CD4-positive, CD25-positive, alpha-beta regulatory T cell (primary cell): Measurements from ENCODE around the gene NUP62CL. TPM values are rescaled to one million over a fixed set of nuclear protein-coding genes. Genes with fewer than 3 reads are reported as not detected.
A peak's percentile ranks its signal among the peaks of the same experiment; 100 is the strongest.
"Not testable (repeated sequence)": the region's sequence is repeated elsewhere in the genome, so short reads cannot be mapped to it uniquely, and the experiment has no call there.

ENCODE experiments used
- ATAC-seq, 2 donors: fragments of 150-1000 bp; cut with Tn5 transposase; one replicate each; pipeline ENCODE4 v1.10.0; 2021; ENCODE audit warnings: low read depth in 2 of 2, moderate number of reproducible peaks in 2 of 2, moderate library complexity in 1 of 2
- DNase-seq, 3 donors: peaks; one replicate each; pipeline versions ENCODE4 v3.0.0 to v3.0.0-alpha.2; 2012 to 2022; ENCODE audit warnings: mixed read lengths in 1 of 3
- H3K27ac ChIP-seq: one replicate; pipeline ENCODE4 v1.7.0; 2013; ENCODE audit warnings: mild to moderate bottlenecking, low read length; ENCODE audit not compliant: insufficient read depth, poor library complexity, severe bottlenecking
- H3K27me3 ChIP-seq: one replicate; pipeline ENCODE4 v1.7.0; 2013; ENCODE audit warnings: low read length; ENCODE audit not compliant: control insufficient read depth, insufficient read depth
- H3K36me3 ChIP-seq: one replicate; pipeline ENCODE4 v1.7.0; 2013; ENCODE audit warnings: mild to moderate bottlenecking, low read length, moderate library complexity; ENCODE audit not compliant: control insufficient read depth, insufficient read depth
- H3K4me1 ChIP-seq: 2 replicates; pipeline ENCODE4 v1.7.0; 2013; ENCODE audit warnings: mild to moderate bottlenecking, low read length; ENCODE audit not compliant: insufficient read depth, control insufficient read depth, poor library complexity, severe bottlenecking
- H3K4me3 ChIP-seq: one replicate; pipeline ENCODE4 v1.7.0; 2013; ENCODE audit warnings: low read depth, mild to moderate bottlenecking, low read length, moderate library complexity
- H3K9me3 ChIP-seq, 2 experiments: 1 replicate in 1 of 2; 2 replicates in 1 of 2; pipeline ENCODE4 v1.7.0; 2013; ENCODE audit warnings: low read length in 2 of 2, mild to moderate bottlenecking in 1 of 2, moderate library complexity in 1 of 2; ENCODE audit not compliant: control insufficient read depth in 2 of 2
- H3K27ac Mint-ChIP-seq, 3 donors: one replicate each; pipeline ENCODE4 v1.8.0; 2020 to 2022; ENCODE audit warnings: mild to moderate bottlenecking in 3 of 3, mixed read lengths in 3 of 3, moderate library complexity in 2 of 3
- H3K27me3 Mint-ChIP-seq: one replicate; pipeline ENCODE4 v1.8.0; 2022; ENCODE audit warnings: mild to moderate bottlenecking, mixed read lengths
- H3K36me3 Mint-ChIP-seq: one replicate; pipeline ENCODE4 v1.8.0; 2020; ENCODE audit warnings: mixed read lengths
- H3K4me1 Mint-ChIP-seq, 4 donors: one replicate each; pipeline ENCODE4 v1.8.0; 2020 to 2022; ENCODE audit warnings: mixed read lengths in 4 of 4, mild to moderate bottlenecking in 1 of 4
- H3K4me3 Mint-ChIP-seq, 4 donors: one replicate each; pipeline ENCODE4 v1.8.0; 2020 to 2022; ENCODE audit warnings: mild to moderate bottlenecking in 4 of 4, mixed read lengths in 4 of 4, moderate library complexity in 3 of 4
- H3K9me3 Mint-ChIP-seq, 7 donors: one replicate each; pipeline ENCODE4 v1.8.0; 2020 to 2022; ENCODE audit warnings: mixed read lengths in 7 of 7, mild to moderate bottlenecking in 3 of 7, moderate library complexity in 2 of 7
- polyA plus RNA-seq, 4 donors: library from polyadenylated mRNA; unstranded; fragments of 300-500 nt; fragmentation: Illumina TruSeq; gene quantifications; one replicate each; pipeline ENCODE4 v1.2.3, GENCODE V29; 2021
- total RNA-seq: library from RNA; stranded (reverse); gene quantifications from one replicate; pipeline ENCODE4 v1.2.3, GENCODE V29; 2022

NUP62CL gene
- total and polyA plus RNA-seq, 5 donors from 2014 or later: 0.80 to 3.3 (median 1.6) TPM

- no peaks in the 10 kb centered on the region for H3K27me3 ChIP-seq
- Mint-ChIP-seq H3K27me3 (no peaks in the 10 kb centered on the region), H3K9me3 (no peaks in the 10 kb centered on the region), H3K27ac (peak overlapping the region in 1 of 3 donors; percentile 65), H3K4me1 (peaks cover 0 to 8% (median 1%) of the 10 kb centered on the region in 4 donors), H3K4me3 (peak overlapping the region in 3 of 4 donors; percentile 69 to 89 (median 88)), H3K36me3 (no peaks in the 10 kb centered on the region)
- peak overlapping the region; percentile 14 for H3K27ac ChIP-seq
- DNase-seq (no peak), ATAC-seq (no peak)
- no peaks in the 10 kb centered on the region for H3K9me3 ChIP-seq
- H3K4me3 ChIP-seq: peak overlapping the region; percentile 53
- H3K36me3 ChIP-seq: no peaks in the 10 kb centered on the region
- no peaks in the 10 kb centered on the region for H3K4me1 ChIP-seq
Observed at GRCh38 chrX:107206697-107207065, 448 bp upstream of the NUP62CL start.

- no peak overlapping the region for H3K4me3 Mint-ChIP-seq
- H3K4me3 ChIP-seq: no peak overlapping the region
- no peaks in the 10 kb centered on the region for H3K4me1 ChIP-seq
- no peak overlapping the region for H3K27ac ChIP-seq
- H3K9me3 ChIP-seq: no peaks in the 10 kb centered on the region
- H3K27ac Mint-ChIP-seq: no peak overlapping the region
- H3K9me3 Mint-ChIP-seq: no peaks in the 10 kb centered on the region
- no peaks in the 10 kb centered on the region for H3K36me3 ChIP-seq
- no peak for ATAC-seq
- H3K4me1 Mint-ChIP-seq: peaks cover 0 to 8% (median 1%) of the 10 kb centered on the region in 4 donors
- no peaks in the 10 kb centered on the region for H3K27me3 Mint-ChIP-seq
- no peaks in the 10 kb centered on the region for H3K36me3 Mint-ChIP-seq
- no peaks in the 10 kb centered on the region for H3K27me3 ChIP-seq
- no peak for DNase-seq
Observed at GRCh38 chrX:107204068-107204605, 2.1 kb downstream of the NUP62CL start.

- Histone ChIP-seq H3K27me3 (no peaks in the 10 kb centered on the region), H3K9me3 (no peaks in the 10 kb centered on the region), H3K4me1 (no peaks in the 10 kb centered on the region), H3K4me3 (no peak overlapping the region), H3K36me3 (no peaks in the 10 kb centered on the region), H3K27ac (no peak overlapping the region)
- Mint-ChIP-seq H3K27ac (no peak overlapping the region), H3K36me3 (no peaks in the 10 kb centered on the region), H3K4me3 (no peak overlapping the region), H3K4me1 (no peaks in the 10 kb centered on the region), H3K9me3 (no peaks in the 10 kb centered on the region), H3K27me3 (no peaks in the 10 kb centered on the region)
- ATAC-seq (no peak), DNase-seq (no peak)
Observed at GRCh38 chrX:107199491-107199890, 6.7 kb downstream of the NUP62CL start.

DNA sequence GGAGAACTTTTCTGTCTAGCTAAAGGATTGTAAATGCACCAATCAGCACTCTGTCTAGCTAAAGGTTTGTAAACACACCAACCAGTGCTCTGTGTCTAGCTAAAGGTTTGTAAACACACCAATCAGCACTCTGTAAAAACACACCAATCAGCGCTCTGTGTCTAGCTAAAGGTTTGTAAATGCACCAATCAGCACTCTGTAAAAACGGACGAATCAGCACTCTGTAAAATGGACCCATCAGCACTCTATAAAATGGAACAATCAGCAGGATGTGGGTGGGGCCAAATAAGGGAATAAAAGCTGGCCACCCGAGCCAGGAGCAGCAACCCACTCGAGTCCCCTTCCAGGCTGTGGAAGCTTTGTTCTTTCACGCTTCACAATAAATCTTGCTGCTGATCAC lies 8.2 kb downstream of the NUP62CL start:
- H3K36me3 ChIP-seq, H3K9me3 Mint-ChIP-seq, H3K9me3 ChIP-seq, H3K4me1 Mint-ChIP-seq, H3K27ac ChIP-seq, H3K27me3 Mint-ChIP-seq, ATAC-seq, H3K36me3 Mint-ChIP-seq, H3K4me3 ChIP-seq, H3K4me1 ChIP-seq, H3K27me3 ChIP-seq, H3K27ac Mint-ChIP-seq, H3K4me3 Mint-ChIP-seq, DNase-seq: not testable (repeated sequence)

DNA sequence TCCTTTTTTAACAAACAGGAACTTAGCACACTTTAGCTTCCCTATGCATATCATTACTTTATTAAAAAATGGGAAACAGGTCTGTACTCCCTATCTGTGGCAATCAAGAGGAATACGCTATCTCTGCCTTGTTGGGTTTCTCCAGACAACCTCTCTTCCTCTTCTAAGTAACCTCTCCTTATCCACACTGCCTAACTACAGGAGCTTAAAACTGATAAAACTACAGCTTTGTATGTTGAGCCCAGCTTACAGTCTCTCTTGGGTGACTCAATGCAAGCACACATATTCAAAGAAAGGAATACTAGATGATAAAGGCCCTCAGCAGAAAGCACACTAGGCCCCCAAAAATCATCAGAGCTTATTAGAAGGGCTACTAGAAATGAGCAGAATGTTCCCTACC lies 8.9 kb downstream of the NUP62CL start:
- Histone ChIP-seq H3K27me3 (no peaks in the 10 kb centered on the region), H3K27ac (no peak overlapping the region), H3K9me3 (no peaks in the 10 kb centered on the region), H3K4me3 (no peak overlapping the region), H3K36me3 (no peaks in the 10 kb centered on the region), H3K4me1 (no peaks in the 10 kb centered on the region)
- ATAC-seq: no peak
- H3K9me3 Mint-ChIP-seq: no peaks in the 10 kb centered on the region
- no peaks in the 10 kb centered on the region for H3K36me3 Mint-ChIP-seq
- H3K4me3 Mint-ChIP-seq: no peak overlapping the region
- no peaks in the 10 kb centered on the region for H3K4me1 Mint-ChIP-seq
- H3K27me3 Mint-ChIP-seq: no peaks in the 10 kb centered on the region
- DNase-seq: no peak
- no peak overlapping the region for H3K27ac Mint-ChIP-seq

GRCh38 chrX:107171369-107172102 lies 34.7 kb downstream of the NUP62CL start:
- H3K4me3 Mint-ChIP-seq: peak overlapping the region in 1 of 4 donors; percentile 81
- Histone ChIP-seq H3K36me3 (no peaks in the 10 kb centered on the region), H3K27me3 (no peaks in the 10 kb centered on the region), H3K4me3 (no peak overlapping the region), H3K4me1 (no peaks in the 10 kb centered on the region), H3K27ac (no peak overlapping the region), H3K9me3 (no peaks in the 10 kb centered on the region)
- no peak overlapping the region for H3K27ac Mint-ChIP-seq
- no peaks in the 10 kb centered on the region for H3K36me3 Mint-ChIP-seq
- H3K27me3 Mint-ChIP-seq: peaks cover 5% of the 10 kb centered on the region
- H3K9me3 Mint-ChIP-seq: peaks cover 0 to 3% (median 0%) of the 10 kb centered on the region in 7 donors
- no peak for ATAC-seq
- DNase-seq: no peak
- H3K4me1 Mint-ChIP-seq: no peaks in the 10 kb centered on the region

- Histone ChIP-seq H3K4me3 (no peak overlapping the region), H3K36me3 (no peaks in the 10 kb centered on the region), H3K4me1 (no peaks in the 10 kb centered on the region), H3K27ac (no peak overlapping the region), H3K9me3 (no peaks in the 10 kb centered on the region), H3K27me3 (no peaks in the 10 kb centered on the region)
- Mint-ChIP-seq H3K36me3 (no peaks in the 10 kb centered on the region), H3K4me3 (no peak overlapping the region), H3K27ac (no peak overlapping the region), H3K4me1 (peaks cover 0 to 4% (median 0%) of the 10 kb centered on the region in 4 donors), H3K27me3 (peaks cover 5% of the 10 kb centered on the region), H3K9me3 (peaks cover 0 to 3% (median 0%) of the 10 kb centered on the region in 7 donors)
- ATAC-seq (no peak), DNase-seq (no peak)
Observed at GRCh38 chrX:107168712-107169111, 37.5 kb downstream of the NUP62CL start.

DNA sequence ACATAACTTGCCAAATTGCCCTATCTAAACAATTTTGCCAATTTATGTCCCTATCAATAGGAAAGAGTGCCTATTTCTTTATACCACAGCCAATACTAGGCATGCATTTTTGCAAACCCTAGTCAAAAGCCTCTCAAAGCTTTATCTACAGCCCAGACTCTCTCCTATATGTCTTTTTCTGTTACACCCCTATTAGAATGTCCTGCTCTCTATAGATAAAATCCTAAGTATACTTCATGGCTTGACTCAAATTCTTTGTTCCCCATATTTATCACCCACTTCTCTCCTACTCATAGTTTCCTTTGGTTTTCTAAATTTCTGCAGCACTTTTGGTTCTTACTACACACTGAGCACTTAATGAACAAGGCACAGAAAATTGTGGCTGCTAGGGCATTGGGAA lies 38.0 kb downstream of the NUP62CL start:
- Mint-ChIP-seq H3K4me3 (no peak overlapping the region), H3K36me3 (no peaks in the 10 kb centered on the region), H3K27ac (peak overlapping the region in 2 of 3 donors; percentile 20 to 53), H3K27me3 (peaks cover 5% of the 10 kb centered on the region), H3K4me1 (peaks cover 0 to 4% (median 0%) of the 10 kb centered on the region in 4 donors), H3K9me3 (peaks cover 0 to 3% (median 0%) of the 10 kb centered on the region in 7 donors)
- no peaks in the 10 kb centered on the region for H3K9me3 ChIP-seq
- no peaks in the 10 kb centered on the region for H3K36me3 ChIP-seq
- no peaks in the 10 kb centered on the region for H3K4me1 ChIP-seq
- H3K27ac ChIP-seq: no peak overlapping the region
- no peaks in the 10 kb centered on the region for H3K27me3 ChIP-seq
- H3K4me3 ChIP-seq: no peak overlapping the region
- DNase-seq: no peak
- ATAC-seq: no peak
